ENCODE measurements around the gene PTX4.

DNA sequence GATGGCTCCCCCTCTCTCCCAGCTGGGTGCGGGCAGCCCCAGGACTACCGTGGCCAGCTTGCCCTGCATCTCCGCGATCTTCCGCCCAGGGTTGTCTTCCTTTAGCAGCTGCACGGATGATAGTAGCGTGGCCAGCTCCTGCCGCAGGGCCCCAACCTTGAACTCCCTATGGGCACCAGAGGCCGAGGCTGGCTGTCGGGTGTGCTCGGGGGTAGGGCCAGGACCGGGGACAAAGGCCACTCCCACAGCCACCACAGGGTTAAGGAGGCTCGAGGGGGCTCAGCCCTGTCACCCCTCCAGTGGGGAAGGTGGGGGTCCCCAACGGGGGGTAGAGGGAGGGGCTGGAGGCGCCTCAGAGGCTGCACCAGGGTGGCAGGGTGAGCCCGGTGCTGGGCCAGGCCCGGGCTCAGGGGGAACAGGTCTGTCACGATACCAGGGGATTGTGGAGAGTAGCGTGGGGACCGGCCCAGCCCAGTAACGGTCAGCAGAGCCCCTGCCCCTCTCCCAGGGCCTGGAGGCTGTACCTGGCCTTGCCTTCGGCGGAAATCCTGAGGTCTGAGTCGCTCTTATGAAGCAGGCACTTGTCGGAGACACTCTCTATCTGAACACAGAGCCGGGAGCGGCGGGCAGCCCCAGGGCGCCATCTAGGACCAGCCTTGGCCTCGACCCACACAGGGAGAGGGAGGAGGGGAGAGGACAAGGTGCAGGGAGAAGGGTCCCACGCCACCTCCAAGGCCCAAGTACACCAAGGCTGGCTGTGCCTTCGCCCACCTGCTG is 52.6 kb downstream of the PTX4 start:
- TF ChIP-seq, protein P1, sequence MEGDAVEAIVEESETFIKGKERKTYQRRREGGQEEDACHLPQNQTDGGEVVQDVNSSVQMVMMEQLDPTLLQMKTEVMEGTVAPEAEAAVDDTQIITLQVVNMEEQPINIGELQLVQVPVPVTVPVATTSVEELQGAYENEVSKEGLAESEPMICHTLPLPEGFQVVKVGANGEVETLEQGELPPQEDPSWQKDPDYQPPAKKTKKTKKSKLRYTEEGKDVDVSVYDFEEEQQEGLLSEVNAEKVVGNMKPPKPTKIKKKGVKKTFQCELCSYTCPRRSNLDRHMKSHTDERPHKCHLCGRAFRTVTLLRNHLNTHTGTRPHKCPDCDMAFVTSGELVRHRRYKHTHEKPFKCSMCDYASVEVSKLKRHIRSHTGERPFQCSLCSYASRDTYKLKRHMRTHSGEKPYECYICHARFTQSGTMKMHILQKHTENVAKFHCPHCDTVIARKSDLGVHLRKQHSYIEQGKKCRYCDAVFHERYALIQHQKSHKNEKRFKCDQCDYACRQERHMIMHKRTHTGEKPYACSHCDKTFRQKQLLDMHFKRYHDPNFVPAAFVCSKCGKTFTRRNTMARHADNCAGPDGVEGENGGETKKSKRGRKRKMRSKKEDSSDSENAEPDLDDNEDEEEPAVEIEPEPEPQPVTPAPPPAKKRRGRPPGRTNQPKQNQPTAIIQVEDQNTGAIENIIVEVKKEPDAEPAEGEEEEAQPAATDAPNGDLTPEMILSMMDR (IDR thresholded peaks at IDR 0.05), result no peak
- no peak for TF ChIP-seq POLR2A (IDR thresholded peaks at IDR 0.05)

All from thyroid gland (tissue), 4 donors.